Mesothelial cell of epicardium (in vitro differentiated cells): ENCODE results near the gene ZNF684. TPM values are rescaled to one million over a fixed set of nuclear protein-coding genes. Genes with fewer than 3 reads are reported as not detected.
A peak's percentile ranks its signal among the peaks of the same experiment; 100 is the strongest.

Source experiments
- DNase-seq, 2 experiments: peaks; one replicate each; pipeline ENCODE4 v3.0.0; 2021; ENCODE audit warnings: low spot score in 2 of 2; ENCODE audit not compliant: unreplicated experiment in 2 of 2
- H3K27ac Mint-ChIP-seq: 2 replicates; pipeline ENCODE4 v1.8.0; 2021; ENCODE audit warnings: mixed read lengths
- H3K27me3 Mint-ChIP-seq: 2 replicates; pipeline ENCODE4 v1.8.0; 2021; ENCODE audit warnings: low read depth, mixed read lengths
- H3K36me3 Mint-ChIP-seq: 2 replicates; pipeline ENCODE4 v1.8.0; 2021; ENCODE audit warnings: mixed read lengths
- H3K4me1 Mint-ChIP-seq: 2 replicates; pipeline ENCODE4 v1.8.0; 2021; ENCODE audit warnings: mixed read lengths
- H3K4me3 Mint-ChIP-seq: 2 replicates; pipeline ENCODE4 v1.8.0; 2021; ENCODE audit warnings: mild to moderate bottlenecking, moderate library complexity, mixed read lengths
- H3K9me3 Mint-ChIP-seq: 2 replicates; pipeline ENCODE4 v1.8.0; 2021; ENCODE audit warnings: mixed read lengths
- total RNA-seq: library from RNA; stranded (reverse); gene quantifications from 3 replicates; pipeline ENCODE4 v1.2.1, GENCODE V29; 2021
- TF ChIP-seq, protein P1 (sequence below): fragments of 200-600 bp; sonication (generic); IDR thresholded peaks from one replicate; pipeline ENCODE4 v1.5.0; 2021; ENCODE audit warnings: antibody characterized with exemption; ENCODE audit not compliant: unreplicated experiment

The ZNF684 gene
- total RNA-seq, 1 donor from 2014 or later = 6.0 TPM

- no peaks in the 10 kb centered on the region for H3K27me3 Mint-ChIP-seq
- DNase-seq = no peak
- H3K27ac Mint-ChIP-seq = no peak overlapping the region
- peaks cover 68% of the 10 kb centered on the region for H3K9me3 Mint-ChIP-seq
- H3K4me3 Mint-ChIP-seq = no peak overlapping the region
- TF ChIP-seq, protein P1, sequence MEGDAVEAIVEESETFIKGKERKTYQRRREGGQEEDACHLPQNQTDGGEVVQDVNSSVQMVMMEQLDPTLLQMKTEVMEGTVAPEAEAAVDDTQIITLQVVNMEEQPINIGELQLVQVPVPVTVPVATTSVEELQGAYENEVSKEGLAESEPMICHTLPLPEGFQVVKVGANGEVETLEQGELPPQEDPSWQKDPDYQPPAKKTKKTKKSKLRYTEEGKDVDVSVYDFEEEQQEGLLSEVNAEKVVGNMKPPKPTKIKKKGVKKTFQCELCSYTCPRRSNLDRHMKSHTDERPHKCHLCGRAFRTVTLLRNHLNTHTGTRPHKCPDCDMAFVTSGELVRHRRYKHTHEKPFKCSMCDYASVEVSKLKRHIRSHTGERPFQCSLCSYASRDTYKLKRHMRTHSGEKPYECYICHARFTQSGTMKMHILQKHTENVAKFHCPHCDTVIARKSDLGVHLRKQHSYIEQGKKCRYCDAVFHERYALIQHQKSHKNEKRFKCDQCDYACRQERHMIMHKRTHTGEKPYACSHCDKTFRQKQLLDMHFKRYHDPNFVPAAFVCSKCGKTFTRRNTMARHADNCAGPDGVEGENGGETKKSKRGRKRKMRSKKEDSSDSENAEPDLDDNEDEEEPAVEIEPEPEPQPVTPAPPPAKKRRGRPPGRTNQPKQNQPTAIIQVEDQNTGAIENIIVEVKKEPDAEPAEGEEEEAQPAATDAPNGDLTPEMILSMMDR = no peak
- peaks cover 52% of the 10 kb centered on the region for H3K36me3 Mint-ChIP-seq
- no peaks in the 10 kb centered on the region for H3K4me1 Mint-ChIP-seq
Measured at GRCh38 chr1:40519517-40519916, 11.9 kb upstream of the ZNF684 start.

DNA sequence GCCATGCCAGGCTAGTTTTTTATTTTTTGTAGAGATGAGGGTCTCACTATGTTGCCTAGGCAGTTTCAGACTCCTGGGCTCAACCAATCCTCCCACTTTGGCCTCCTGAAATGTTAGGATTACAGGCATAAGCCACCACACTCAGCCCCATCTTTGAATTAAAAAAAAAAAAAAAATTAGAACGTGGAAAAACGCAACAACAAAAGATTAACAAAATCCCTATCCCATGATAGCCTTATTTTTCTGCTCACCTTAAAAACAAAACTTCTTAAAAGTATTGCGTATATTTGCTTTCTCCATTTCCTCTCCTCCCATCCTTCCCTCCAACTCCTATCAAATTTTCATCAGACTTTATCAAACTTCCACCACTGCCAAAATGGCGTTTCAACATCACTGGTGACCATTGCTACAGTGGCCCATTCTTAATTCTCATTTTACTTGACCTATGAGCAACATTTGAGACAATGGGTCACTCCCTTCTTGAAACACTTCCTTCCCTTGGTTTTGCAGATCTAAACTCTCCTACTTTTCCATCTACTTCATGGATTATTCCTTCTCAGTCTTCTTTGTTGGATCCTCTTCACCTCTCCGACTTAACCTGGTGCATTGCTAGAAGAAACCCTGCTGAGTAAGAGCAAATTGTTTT is 579 bp upstream of the ZNF684 start:
- Mint-ChIP-seq H3K36me3 (peaks cover 7% of the 10 kb centered on the region), H3K4me3 (peak overlapping the region; percentile 96), H3K27ac (peak overlapping the region; percentile 98), H3K27me3 (no peaks in the 10 kb centered on the region), H3K4me1 (peaks cover 22% of the 10 kb centered on the region), H3K9me3 (peaks cover 27% of the 10 kb centered on the region)
- TF ChIP-seq, protein P1 = no peak
- no peak for DNase-seq

DNA sequence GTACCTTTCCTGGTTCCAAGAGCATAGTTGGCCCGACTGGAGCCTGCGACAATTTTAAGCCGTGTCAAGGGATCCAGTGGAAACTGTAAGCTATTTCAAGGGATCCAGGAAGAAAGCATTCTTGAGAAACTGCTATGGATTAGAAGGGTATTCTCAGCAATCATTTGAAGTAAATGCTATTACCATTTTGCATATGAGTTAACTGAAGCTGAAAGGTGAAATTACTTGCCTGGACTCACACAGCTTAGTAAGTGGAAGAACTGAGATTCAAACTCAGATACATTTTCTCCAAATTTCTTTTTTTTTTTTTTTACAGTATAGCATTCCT is 589 bp downstream of the ZNF684 start:
- Mint-ChIP-seq H3K27me3 (no peaks in the 10 kb centered on the region), H3K27ac (peak overlapping the region; percentile 98), H3K4me3 (peak overlapping the region; percentile 96), H3K4me1 (peaks cover 22% of the 10 kb centered on the region), H3K36me3 (peaks cover 8% of the 10 kb centered on the region), H3K9me3 (peaks cover 23% of the 10 kb centered on the region)
- TF ChIP-seq, protein P1 = no peak
- no peak for DNase-seq

DNA sequence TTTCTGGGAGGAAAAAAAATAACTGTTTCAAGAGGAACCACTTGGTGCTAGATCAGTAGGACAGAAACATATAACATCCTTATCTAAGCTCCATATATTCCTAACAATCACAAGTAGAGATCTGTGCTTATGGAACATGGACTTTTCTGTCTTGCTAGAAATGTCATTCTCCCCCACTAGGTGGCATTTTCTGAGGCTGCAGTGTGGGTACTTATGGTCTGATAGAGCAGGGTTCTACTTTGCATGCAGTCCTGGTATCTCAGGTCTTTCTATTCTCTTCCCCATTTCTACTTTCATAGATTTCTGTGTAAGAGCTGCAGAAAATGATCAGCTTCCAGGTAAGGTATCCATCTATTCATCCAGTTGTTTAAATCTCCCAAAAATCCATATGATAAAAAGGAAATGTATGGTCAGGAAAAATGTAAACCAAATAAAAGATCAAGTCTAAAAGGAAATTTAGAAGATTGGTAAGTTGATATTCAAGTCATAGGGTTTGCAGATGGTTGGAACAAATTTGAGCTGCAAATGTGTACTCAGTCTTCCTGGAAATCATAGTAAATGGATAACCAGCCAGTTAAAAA is 1.5 kb downstream of the ZNF684 start:
- Mint-ChIP-seq H3K27me3 (no peaks in the 10 kb centered on the region), H3K4me1 (peaks cover 22% of the 10 kb centered on the region)

DNA sequence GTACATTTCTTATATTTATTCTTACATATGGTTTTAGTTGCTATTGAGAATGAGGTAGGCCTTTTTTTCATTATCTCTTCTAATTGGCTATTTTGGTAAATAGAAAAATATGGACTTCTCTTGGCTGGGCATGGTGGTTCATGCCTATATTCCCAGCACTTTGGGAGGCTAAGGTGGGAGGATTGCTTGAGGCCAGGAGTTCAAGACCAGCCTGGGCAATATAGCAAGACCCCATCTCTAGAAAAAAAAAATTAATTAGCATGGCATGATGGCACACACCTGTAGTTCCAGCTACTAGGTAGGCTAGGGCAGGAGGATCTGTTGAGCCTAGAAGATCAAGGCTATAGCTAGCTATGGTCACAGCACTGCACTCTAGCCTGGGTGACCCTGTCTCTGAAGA is 3.2 kb downstream of the ZNF684 start:
- no peak overlapping the region for H3K27ac Mint-ChIP-seq
- H3K4me1 Mint-ChIP-seq = peaks cover 22% of the 10 kb centered on the region
- TF ChIP-seq, protein P1 = no peak
- peaks cover 12% of the 10 kb centered on the region for H3K36me3 Mint-ChIP-seq
- no peak overlapping the region for H3K4me3 Mint-ChIP-seq
- no peak for DNase-seq
- peaks cover 17% of the 10 kb centered on the region for H3K9me3 Mint-ChIP-seq
- no peaks in the 10 kb centered on the region for H3K27me3 Mint-ChIP-seq

More for the DNA sequence above, 1.5 kb downstream of the ZNF684 start:
- TF ChIP-seq, protein P1 = peak; percentile 53
- Mint-ChIP-seq H3K4me3 (peak overlapping the region; percentile 30), H3K9me3 (peaks cover 20% of the 10 kb centered on the region), H3K27ac (no peak overlapping the region), H3K36me3 (peaks cover 12% of the 10 kb centered on the region)
- DNase-seq = no peak
